HG03342 (cell line): ENCODE measurements around the gene OR8B12.

Experiments used
- ATAC-seq: cut with Tn5 transposase; IDR thresholded peaks from one replicate; pipeline ENCODE4 v1.9.1; 2021; ENCODE audit warnings: mild to moderate bottlenecking, moderate library complexity; ENCODE audit not compliant: unreplicated experiment

OR8B12 gene

DNA sequence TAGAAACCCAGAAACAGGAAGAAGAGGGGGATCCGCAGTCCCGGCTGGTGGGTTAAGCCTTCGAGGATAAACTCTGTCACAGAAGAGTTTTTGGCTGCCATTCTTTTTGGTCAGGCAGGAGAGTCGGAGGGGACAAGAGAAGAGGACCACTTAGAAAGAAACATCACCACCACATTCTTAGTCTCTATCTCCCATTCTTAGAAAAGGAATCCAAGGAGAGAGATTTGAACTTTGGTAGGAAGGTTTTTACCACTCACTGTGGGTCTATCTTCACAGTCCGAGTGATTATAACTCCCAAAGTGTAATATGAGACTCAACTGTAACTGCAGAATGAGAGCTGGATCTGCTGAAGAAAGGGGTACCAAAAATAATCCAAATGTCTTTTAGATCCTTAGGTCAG lies at the start of gene OR8B12:
OR8B12 (minus strand) TSS at position 101 of the 400 bp plus-strand sequence; CDS start at position 101, 0 bp downstream.
- no peak for ATAC-seq

DNA sequence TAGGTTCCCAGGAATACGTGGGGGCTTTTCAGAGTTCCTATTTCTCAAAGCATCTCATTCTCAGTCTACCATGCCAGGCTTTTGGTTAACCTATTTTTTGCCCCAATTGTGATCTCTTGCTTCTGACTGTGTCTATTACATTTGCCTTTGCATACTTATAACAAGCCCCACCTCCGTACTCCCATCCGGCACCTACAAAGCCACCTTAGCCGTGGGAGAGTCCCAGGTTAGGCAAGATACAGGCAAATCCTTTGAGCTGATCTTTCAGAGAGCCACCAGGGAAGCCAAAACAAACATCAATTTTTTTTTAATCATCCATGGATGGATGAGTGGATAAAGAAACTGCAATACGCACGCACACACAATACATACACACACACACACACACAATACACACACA lies 49.2 kb upstream of the OR8B12 start:
- ATAC-seq = no peak

DNA sequence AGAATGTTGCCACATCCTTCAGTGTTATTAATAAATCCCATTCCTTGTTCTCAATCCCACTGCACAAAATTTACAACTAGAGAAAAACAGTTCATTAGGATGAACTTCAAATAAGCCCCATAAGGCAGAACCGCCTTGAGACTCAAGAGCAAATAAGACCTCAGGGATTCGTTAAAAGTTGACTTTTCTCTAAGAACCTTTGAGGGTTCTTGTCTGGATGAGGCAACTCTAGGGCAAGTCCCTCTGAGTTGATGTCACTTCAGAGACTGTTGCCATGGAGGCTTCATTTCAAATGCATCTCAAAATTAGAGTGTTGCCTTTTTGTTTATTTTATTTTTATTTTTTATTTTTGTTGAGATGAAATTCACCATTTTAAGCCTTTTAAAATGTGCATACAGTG lies 48.0 kb upstream of the OR8B12 start:
- no peak for ATAC-seq

GRCh38 chr11:124586238-124586860 lies 42.9 kb upstream of the OR8B12 start:
- ATAC-seq = no peak

- no peak for ATAC-seq
Observed at GRCh38 chr11:124584681-124585372, 41.4 kb upstream of the OR8B12 start.

- ATAC-seq = no peak
Observed at GRCh38 chr11:124583781-124584180, 40.3 kb upstream of the OR8B12 start.

DNA sequence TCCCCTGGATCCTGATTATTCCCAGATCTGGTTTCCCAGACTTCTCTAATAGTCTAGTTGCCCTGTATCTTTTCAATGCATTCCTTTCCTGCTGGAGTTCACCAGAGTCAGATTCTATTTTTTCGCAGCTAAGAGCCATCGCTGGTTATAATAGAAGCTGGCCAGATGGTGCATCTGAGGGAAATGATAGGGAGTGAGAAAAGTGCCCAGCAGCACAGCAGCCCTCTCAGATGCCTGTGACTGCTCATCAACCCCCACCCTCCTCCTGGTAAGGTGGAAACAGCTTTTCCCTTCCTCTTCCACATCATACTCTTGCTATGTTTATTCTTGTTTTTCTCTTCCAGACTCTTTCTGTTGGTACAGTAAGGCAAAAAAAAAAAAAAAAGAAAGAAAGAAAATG lies 39.1 kb upstream of the OR8B12 start:
- no peak for ATAC-seq

GRCh38 chr11:124581817-124582216 lies 38.4 kb upstream of the OR8B12 start:
- ATAC-seq = no peak

GRCh38 chr11:124578761-124579160 lies 35.3 kb upstream of the OR8B12 start:
- no peak for ATAC-seq

- no peak for ATAC-seq
Observed at GRCh38 chr11:124577716-124578427, 34.4 kb upstream of the OR8B12 start.

GRCh38 chr11:124570160-124570559 lies 26.7 kb upstream of the OR8B12 start:
- ATAC-seq = no peak

DNA sequence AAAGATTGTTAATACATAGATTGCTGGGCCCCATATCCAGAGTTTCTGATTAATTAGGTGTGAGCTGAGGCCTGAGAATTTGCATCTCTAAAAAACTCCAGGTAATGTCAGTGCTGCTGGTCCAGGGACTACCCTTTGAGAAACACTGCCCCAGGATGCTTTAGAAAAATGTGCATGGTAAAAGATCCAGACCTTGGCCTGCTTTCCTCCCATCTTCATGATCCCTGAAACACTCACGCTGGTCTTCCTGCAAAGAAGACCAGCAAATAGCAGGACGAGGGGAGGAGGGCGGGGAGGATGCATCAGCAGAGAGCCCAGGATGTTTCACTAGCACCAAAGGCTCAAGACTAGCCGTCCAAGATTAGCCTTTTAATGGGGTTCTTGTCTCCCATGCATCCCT lies 26.2 kb upstream of the OR8B12 start, which contains the start of gene OR8A1:
OR8A1 (plus strand) TSS at position 301 of the 400 bp plus-strand sequence. CDS start 123 bp downstream, outside the sequence.
- ATAC-seq = no peak

- ATAC-seq = no peak
Observed at GRCh38 chr11:124556828-124557227, 13.4 kb upstream of the OR8B12 start.

DNA sequence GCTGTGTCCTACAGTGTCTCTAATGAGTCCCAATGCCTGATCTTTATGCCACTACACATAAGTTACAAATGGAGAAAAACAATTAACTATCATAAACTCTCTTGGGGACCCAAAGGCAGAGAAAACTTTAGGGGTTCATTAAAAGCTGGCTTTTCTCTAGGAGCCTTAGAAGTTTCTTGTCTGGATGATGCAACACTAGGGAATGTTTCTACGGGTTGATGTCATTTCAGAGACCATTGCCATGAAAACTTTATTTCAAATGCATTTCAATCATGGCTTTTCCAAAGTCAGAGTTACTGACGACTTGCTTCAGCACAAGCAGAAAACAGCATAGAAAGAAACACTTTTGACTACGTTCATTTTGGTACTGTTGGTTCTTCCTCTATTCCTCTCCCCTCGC lies 8.5 kb upstream of the OR8B12 start:
- no peak for ATAC-seq

- ATAC-seq = no peak
Observed at GRCh38 chr11:124551189-124551588, 7.7 kb upstream of the OR8B12 start.

DNA sequence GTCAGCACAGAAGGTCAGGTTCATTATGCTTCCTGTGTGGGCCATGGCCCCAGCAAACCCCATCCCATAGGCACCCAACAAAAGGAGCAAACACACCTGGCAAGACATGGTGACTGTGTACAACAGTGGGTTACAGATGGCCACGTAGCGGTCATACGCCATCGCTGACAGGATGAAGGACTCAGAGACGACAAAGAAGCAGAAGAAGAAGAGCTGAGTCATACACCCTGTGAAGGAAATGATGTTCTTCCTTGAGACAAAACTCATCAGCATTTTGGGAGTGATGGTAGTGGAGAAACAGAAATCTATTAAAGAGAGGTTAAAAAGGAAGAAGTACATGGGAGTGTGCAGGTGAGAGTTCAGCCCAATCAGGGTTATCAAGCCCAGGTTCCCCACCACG lies 309 bp downstream of the OR8B12 start:
- no peak for ATAC-seq

GRCh38 chr11:124541204-124541603 lies 2.2 kb downstream of the OR8B12 start:
- no peak for ATAC-seq

- ATAC-seq = no peak
Observed at GRCh38 chr11:124538019-124538418, 5.4 kb downstream of the OR8B12 start.

DNA sequence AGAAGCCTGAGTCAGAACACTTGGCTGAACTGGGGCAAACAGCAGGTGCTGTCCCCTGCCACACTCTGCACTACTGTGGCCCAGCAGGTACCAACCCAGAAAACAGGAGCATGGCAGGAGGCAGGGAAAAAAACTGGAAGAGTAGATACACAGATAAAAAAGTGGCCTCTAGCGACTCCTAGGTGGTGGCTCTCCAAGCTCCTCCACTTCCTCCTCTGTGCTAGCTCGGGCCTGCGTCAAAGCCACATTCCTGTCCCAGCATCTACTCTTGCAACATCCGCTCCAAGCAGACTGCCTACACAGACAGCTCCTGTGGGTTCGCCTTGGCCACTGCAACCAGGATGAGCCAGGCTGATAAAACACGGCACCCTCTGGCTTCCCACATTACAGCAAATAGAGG lies 6.9 kb downstream of the OR8B12 start:
- no peak for ATAC-seq

GRCh38 chr11:124535552-124536232 lies 7.8 kb downstream of the OR8B12 start:
- ATAC-seq = no peak

- no peak for ATAC-seq
Observed at GRCh38 chr11:124534051-124534450, 9.4 kb downstream of the OR8B12 start.
